Measurements from ENCODE around the gene ENPP3.

DNA sequence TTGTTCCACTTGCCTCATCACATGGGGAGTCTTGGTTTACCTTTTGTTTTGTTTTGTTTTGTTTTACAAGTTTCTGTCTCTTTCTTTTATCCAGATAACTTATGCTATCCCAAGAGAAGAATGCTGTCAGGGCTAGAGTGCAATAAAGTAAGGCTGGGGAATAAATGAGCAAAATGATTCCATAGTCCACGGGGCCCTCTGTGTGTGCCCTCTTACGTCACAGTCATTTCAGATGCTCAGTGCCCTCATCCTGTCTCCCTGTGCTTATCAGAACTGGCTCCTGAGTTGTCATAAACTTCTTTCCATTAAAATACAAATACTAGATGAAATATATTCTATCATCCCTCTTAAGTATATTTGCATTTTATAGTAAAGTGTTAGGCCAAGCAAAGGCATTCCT, 139.9 kb downstream of the ENPP3 start:
- TF ChIP-seq CHD2 (IDR thresholded peaks at IDR 0.05; ENCODE audit: low read length, partially characterized antibody) = no peak
- TF ChIP-seq, protein P1, sequence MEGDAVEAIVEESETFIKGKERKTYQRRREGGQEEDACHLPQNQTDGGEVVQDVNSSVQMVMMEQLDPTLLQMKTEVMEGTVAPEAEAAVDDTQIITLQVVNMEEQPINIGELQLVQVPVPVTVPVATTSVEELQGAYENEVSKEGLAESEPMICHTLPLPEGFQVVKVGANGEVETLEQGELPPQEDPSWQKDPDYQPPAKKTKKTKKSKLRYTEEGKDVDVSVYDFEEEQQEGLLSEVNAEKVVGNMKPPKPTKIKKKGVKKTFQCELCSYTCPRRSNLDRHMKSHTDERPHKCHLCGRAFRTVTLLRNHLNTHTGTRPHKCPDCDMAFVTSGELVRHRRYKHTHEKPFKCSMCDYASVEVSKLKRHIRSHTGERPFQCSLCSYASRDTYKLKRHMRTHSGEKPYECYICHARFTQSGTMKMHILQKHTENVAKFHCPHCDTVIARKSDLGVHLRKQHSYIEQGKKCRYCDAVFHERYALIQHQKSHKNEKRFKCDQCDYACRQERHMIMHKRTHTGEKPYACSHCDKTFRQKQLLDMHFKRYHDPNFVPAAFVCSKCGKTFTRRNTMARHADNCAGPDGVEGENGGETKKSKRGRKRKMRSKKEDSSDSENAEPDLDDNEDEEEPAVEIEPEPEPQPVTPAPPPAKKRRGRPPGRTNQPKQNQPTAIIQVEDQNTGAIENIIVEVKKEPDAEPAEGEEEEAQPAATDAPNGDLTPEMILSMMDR (IDR thresholded peaks at IDR 0.05) = no peak
- TF ChIP-seq RAD21 (IDR thresholded peaks at IDR 0.05; ENCODE audit: low read length) = no peak
- TF ChIP-seq FOXM1 (IDR thresholded peaks at IDR 0.05; ENCODE audit: low read depth) = no peak
- TF ChIP-seq SMC3 (IDR thresholded peaks at IDR 0.05; ENCODE audit: low read depth, low read length) = no peak
- TF ChIP-seq, protein P2, sequence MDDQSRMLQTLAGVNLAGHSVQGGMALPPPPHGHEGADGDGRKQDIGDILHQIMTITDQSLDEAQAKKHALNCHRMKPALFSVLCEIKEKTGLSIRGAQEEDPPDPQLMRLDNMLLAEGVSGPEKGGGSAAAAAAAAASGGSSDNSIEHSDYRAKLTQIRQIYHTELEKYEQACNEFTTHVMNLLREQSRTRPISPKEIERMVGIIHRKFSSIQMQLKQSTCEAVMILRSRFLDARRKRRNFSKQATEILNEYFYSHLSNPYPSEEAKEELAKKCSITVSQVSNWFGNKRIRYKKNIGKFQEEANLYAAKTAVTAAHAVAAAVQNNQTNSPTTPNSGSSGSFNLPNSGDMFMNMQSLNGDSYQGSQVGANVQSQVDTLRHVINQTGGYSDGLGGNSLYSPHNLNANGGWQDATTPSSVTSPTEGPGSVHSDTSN (IDR thresholded peaks at IDR 0.05) = no peak
- no peak for TF ChIP-seq EP300 (IDR thresholded peaks at IDR 0.05; ENCODE audit: borderline replicate concordance in 1 of 2, low read depth in 1 of 2, low read length in 1 of 2)
- TF ChIP-seq TAF1 (IDR thresholded peaks at IDR 0.05; ENCODE audit: borderline replicate concordance, low read depth, low read length) = no peak
- TF ChIP-seq JUND (IDR thresholded peaks at IDR 0.05) = no peak
- no peak for TF ChIP-seq EZH2phosphoT487 (IDR thresholded peaks at IDR 0.05; ENCODE audit: borderline replicate concordance, low read depth)
- no peak for TF ChIP-seq RFX5 (IDR thresholded peaks at IDR 0.05; ENCODE audit: low read length)
- no peak for TF ChIP-seq SIN3A (IDR thresholded peaks at IDR 0.05; ENCODE audit: borderline replicate concordance, low read depth, low read length)
- no peak for TF ChIP-seq TEAD4 (IDR thresholded peaks at IDR 0.05; ENCODE audit: borderline replicate concordance, insufficient read depth)
- TF ChIP-seq ELF1 (IDR thresholded peaks at IDR 0.05) = no peak
